Measurements from ENCODE around the gene TLDC2. TPM values are rescaled to one million over a fixed set of nuclear protein-coding genes. Genes with fewer than 3 reads are reported as not detected.
A peak's percentile ranks its signal among the peaks of the same experiment; 100 is the strongest.
"Not testable (repeated sequence)": the region's sequence is repeated elsewhere in the genome, so short reads cannot be mapped to it uniquely, and the experiment has no call there.

The TLDC2 gene
- polyA plus RNA-seq (ENCODE audit: insufficient read length in 12 of 12), result 1 to 10 TPM in 2 of 12 donors, under 1 TPM in 7, not detected in 3; 0.19 to 2.1 (median 0.50) TPM
- long read RNA-seq, donor 1, partial matches to known transcripts, result 6 of 15 reads
- long read RNA-seq, donor 1, other reads (novel, unspliced or antisense), result 6 of 15 reads
- long read RNA-seq, donor 2, partial matches to known transcripts, result 6 of 6 reads
- long read RNA-seq, donor 2, other reads (novel, unspliced or antisense), result 0 of 6 reads
- long read RNA-seq, donor 3, result 0 reads
- long read RNA-seq, donor 4, result 0 reads
- long read RNA-seq, donor 5, partial matches to known transcripts, result 16 of 16 reads
- long read RNA-seq, donor 5, other reads (novel, unspliced or antisense), result 0 of 16 reads
- long read RNA-seq, donor 6, result 0 reads
- long read RNA-seq, donor 7, result 0 reads
- long read RNA-seq, donor 8, partial matches to known transcripts, result 10 of 10 reads
- long read RNA-seq, donor 8, other reads (novel, unspliced or antisense), result 0 of 10 reads
- long read RNA-seq, donor 9, partial matches to known transcripts, result 0 of 7 reads
- long read RNA-seq, donor 9, other reads (novel, unspliced or antisense), result 7 of 7 reads
- long read RNA-seq, donor 10, result 0 reads
- long read RNA-seq, donor 11, result 0 reads

DNA sequence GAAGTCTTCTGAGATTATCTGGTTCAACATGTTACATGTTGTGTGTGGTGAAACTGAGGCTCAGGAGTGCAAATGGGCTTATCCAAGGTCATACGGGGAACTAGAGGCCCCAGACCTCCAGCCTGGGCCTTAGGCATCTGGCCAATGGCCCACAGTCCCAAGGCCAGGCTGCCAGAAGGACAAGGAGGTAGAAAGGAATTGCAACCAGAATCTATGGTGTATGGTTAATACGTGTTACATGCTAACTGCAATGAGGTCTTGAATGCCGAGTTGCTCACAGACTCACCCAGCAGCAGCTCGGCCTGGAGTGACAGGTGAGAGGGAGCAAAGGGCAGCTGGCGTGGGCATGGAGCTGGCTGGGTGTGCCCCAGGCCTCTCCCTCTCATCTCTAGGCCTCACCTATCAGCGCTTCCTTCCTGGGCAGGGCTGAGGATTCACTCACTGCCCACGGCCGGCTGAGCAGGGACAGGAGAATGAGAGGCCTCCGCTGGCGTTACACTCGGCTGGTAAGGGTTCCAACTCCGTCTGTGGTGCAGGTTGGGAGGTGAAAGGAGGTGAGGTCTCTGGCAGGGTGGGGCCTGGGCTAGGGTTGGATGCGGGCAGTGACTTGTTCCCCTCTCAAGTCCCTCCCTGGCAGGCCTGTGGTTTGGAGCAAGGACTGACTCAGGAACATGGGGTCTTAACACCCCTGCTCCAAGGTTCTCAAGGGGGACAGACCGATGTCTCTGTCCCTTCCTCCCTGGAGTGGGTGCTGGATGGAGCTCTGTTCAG lies at the start of gene TLDC2:
TLDC2 (plus strand) TSS at position 437 of the 771 bp plus-strand sequence; CDS start at position 474, 37 bp downstream.
- no peak for DNase-seq

DNA sequence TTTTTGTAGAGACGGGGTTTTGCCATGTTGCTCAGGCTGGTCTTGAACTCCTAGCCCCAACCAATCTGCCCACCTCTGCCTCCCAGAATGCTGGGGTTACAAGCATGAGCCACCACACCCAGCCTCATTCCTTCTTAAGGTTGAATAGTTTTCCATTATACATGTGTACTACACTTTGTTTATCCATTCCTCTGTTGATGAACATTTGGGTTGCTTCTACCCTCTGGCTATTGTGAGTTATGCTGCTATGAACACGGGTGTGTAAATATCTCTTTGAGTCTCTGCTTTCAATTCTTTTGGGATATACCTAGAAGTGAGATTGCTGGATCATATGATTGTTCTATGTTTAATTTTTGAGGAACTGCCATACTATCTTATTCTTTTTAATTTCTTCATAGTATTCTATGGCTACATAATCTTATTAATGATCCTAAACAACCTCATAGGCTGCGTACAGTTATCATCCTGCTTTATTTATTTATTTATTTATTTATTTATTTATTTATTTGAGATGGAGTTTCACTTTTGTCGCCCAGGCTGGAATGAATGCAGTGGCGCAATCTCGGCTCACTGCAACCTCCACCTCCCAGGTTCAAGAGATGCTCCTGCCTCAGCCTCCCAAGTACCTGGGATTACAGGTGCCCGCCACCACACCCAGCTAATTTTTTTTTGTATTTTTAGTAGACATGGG lies 49.2 kb upstream of the TLDC2 start:
- DNase-seq, result no peak

DNA sequence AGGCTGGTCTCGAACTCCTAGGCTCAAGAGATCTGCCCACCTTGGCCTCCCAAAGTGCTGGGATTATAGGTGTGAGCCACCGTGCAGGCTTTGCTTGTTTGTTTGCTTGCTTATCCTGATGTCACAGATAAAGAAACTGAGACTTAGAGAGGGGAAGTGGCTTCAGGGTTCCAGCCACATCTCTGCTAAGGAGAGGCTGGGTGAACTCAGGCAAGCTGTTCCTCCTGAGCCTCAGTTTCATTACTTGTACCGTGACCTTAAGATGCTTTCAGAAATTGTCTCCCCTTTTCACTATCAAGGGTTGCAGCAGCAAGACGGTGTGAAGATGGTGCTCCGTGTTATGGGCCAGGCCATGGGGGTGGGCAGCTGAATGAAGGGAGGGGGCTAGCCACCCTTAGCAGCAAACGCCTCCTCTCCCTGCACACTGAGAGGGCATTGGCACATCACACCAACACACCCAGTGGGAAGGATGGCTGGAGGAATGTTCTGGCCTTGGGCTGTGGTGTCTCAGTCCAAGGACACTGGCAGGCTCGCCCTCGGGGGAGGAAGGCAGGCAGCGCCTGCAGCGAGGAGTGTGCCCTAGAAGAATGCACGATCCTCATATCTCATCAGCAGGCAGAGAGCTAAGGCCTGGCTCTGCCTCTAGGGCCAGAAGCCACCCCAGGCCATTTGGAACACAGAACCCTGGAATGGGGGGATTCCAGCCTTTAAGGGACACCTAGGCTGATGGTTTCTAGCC lies 48.2 kb upstream of the TLDC2 start:
- DNase-seq, result no peak

DNA sequence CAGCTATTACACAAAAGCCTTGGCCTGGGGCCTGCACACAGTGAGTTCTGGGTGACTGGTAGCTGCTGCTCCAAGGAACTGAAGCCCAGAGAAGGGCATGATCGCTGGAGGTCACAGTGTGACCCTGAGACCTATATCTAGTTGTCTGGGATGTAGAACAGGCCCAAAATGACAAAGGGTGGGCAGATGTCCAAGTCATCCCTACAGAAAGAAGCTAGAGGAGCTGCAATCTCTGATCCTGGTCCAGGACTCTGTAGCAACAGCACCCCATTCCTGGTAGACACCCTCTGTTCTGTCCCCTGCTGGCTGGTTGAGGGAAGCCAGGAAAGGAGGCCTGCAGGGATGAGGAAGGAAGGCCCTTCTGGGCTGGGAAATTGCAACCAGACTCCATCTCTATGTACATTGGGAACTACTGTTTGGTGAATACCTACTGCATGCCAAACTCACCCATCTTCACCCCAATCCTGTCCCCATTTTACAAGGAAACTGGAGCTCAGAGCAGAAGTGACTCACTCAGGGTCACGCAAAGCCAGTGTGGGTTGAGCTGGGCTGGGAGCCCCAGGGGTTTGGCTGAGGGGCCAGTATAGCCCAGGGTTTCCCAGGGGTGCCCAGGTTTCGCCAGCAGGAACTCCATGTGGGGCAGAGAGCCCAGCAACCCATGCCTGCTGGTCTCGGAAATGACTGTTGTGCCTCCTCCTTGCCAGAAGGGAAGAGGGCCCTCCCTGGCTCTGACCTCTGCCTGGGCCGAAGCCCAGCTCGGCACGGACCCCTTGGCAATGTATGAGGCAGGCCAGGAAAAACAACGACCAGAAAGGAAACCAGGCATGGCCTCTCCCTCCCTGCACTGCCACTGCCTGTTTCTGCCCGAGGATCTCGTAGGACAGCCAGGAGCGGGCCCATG lies 44.9 kb upstream of the TLDC2 start:
- DNase-seq, result no peak

DNA sequence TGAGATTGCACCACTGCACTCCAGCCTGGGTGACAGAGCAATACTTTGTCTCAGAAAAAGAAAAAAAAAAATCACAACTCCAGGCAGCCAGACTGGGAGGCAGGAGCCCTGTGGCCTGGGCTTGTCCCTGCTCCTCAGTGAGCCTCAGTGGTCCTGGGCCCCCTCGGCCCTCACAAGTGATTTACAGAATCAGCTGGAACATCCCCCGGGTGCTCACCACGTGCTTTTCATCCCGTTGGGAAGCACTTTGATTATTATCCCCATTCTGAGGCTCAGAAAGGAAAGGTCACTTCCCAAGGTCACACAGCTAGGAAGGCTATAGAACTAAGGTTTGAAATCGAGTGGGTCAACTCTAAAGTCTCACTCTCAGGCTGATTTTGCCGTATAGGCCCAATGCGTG lies 43.1 kb upstream of the TLDC2 start:
- no peak for DNase-seq

DNA sequence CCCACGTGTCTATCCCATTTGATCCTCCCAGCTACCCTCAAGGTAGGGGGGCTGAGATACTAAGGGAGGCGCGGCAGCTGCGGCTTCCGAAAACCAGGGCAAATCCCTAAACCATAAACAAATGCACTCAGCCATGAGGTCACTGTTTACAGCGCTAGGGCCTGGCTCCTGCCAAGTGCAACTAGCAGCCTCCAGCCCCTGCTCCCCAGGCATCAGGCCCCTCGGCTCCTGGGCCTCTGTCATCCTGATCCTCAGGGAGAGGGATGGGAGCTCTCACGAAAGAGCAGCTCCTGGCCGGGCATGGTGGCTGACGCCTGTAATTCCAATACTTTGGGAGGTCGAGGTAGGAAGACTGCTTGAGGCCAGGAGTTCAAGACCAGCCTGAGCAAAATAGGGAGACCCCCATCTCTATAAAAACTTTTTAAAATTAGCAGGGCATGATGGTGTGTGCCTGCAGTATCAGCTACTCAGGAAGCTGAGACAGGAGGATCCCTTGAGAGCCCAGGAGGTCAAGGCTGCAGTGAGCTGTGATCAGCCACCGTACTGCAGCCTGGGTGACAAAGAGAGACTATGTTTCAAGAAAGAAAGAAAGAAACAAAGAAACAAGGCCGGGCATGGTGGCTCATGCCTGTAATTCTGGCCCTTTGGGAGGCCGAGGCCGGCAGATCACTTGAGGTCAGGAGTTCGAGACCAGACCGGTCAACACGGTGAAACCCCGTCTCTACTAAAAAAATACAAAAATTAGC lies 42.5 kb upstream of the TLDC2 start:
- no peak for DNase-seq

DNA sequence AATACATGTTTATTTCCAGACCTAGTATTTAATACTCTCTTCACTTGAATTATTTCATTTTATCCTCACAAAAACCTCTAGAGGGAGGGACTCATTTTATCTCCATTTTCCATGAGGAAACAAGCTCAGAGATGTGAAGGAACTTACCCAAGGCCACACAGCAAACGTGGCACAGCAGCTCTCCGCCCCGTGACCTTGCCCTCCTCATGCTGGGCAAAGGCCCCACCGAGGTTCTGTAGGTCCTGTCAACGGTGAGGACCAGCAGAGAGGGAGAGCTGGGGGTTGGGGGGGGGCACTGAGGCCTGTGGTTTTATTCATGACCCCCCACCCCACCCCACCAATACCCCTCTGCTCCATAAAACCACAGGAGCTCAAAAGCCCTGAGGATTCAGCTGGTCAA lies 40.9 kb upstream of the TLDC2 start:
- DNase-seq, result no peak

DNA sequence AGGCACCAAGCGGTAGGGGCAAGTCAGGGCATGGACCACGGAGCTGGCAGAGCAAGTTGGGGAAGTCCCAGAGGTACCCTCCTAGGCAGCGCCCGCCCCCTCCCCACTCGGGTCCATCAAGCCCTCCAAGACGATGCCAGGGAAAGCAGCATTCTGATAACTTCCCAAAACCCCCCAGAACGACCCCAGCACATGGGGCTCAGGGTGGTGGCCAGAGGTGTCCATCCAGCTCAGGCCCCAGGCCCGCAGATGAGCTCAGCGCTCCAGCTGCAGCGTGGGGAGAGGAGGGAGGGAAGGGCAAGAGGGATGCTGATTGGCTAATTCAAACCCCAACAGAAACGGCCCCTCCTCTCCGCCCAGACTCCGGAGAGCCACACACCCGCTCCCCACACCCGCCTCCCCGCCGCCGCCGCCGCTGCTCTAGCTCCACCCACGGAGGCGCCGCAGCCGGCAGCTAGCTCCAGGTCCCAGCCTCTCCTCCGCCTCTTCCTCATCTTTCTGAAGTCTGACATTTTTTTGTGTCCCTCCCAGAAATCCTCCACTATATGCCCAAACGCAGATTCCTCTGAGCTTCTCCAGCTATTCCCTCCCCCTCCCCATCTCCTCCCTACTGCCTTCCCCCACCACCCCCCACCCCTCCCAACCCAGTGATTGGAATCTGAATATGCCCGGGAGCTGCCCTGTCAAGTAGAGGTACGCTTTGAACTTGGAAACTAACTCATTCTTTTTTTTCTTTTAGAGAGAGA lies 40.3 kb upstream of the TLDC2 start:
- peak; percentile 97 for DNase-seq

DNA sequence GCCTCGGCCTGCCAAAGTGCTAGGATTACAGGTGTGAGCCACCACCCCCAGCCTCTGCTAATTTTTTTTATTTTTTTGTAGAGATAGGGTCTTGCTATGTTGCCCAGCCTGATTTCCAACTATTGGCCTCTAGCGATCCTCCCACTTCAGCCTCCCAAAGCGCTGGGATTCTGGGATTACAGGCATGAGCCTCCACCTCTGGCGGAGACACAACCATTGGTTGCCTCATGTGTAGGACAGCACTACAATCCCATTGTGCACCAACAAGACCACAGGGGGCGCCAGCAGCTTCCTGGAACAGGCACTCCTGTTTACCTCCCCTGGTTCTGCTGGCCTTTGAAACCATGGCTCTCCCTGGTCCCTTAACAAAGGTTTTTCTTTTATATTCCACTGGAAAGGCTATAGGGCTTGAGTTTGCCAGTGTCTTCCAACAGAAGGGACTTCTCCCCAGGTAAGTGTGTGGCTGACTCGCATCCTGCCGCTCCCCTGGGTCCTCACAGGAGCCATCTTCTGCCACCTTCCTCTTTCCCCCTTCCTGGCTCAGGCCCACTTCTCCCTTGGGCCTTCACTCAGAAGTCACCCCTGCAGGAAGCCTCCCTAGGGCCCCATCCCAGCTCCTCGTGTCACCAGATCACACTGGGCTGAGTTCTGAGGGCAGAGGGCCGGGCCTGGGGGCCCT lies 39.2 kb upstream of the TLDC2 start:
- no peak for DNase-seq

DNA sequence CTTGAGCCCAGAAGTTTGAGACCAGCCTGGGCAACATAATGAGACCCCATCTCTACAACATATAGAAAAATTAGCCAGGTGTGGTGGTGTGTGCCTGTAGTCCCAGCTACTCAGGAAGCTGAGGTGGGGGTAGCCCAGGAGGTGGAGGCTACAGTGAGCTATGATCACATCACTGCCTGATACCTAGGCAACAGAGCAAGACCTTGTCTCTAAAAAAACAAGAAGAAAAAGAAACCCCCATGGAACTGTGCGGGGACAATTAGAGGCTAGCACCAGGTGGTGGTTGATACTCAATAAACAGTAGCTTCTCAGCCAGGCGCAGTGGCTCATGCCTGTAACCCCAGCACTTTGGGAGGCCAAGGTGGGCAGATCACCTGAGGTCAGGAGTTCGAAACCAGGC lies 37.6 kb upstream of the TLDC2 start:
- not testable (repeated sequence) for DNase-seq

DNA sequence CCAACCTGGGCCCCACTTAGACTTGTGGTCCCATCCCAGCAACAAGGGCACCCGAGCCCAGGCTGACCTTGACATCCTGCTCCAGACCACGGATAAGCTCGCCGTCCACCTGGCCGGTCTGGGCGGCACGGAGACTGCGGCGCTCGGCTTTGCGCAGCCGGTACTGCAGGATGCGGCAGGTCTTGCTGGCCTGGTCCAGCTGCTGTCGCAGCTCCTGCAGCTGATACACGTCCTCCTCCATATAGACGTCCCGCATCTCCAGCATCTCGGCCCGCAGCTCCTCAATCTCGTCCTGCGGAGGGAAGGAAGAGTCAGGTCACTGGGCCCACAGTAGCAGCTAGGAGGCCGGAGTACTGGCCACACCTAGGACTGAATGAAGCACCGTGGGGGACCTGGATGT lies 36.8 kb upstream of the TLDC2 start:
- no peak for DNase-seq

DNA sequence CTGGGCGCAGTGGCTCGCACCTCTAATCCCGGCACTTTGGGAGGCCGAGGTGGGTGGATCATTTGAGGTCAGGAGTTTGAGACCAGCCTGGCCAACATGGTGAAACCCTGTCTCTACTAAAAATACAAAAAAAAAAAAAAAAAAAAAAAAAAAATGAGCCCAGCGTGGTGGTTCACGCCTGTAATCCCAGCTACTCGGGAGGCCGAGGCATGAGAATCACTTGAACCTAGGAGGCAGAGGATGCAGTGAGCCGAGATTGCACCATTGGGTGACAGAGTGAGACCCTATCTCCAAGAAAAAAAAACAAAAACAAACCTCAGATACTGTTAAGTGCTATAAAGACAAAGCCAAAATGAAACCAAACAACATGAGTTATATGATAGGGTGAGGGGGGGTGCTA lies 34.9 kb upstream of the TLDC2 start:
- not testable (repeated sequence) for DNase-seq

DNA sequence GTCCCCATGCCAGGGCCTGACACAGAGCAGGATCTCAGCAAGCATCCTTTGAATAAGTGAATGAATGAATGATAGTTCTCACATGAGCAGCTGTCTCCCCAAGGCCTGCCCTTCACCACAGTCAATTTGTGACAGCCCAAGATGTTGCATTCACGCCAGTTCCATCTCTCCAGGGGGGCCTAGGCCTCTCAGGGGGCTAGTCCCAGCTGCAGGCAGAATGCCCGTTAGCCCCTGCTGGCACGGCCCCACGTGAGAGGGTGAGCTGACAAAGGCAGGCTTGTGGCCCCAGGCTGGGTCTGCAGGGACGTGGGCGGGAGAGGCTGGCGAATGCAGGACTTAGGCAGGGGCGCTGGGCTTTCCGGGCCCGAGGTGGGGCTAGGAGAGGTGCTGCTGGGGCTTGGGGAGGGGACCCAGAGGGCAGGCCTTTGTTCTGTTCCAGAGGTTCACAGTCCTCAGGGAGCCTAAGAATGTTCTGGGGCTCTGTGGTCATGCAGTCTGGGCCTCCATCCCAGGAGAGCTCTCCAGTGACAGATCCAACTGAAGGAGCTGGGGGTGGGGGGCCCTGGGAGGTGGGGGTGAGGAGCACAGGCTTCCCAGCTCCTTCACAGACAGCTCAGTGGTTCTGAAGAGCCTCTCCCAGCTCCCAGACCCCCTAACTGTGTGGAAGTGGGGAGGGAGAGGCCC lies 30.5 kb upstream of the TLDC2 start:
- DNase-seq, result no peak

DNA sequence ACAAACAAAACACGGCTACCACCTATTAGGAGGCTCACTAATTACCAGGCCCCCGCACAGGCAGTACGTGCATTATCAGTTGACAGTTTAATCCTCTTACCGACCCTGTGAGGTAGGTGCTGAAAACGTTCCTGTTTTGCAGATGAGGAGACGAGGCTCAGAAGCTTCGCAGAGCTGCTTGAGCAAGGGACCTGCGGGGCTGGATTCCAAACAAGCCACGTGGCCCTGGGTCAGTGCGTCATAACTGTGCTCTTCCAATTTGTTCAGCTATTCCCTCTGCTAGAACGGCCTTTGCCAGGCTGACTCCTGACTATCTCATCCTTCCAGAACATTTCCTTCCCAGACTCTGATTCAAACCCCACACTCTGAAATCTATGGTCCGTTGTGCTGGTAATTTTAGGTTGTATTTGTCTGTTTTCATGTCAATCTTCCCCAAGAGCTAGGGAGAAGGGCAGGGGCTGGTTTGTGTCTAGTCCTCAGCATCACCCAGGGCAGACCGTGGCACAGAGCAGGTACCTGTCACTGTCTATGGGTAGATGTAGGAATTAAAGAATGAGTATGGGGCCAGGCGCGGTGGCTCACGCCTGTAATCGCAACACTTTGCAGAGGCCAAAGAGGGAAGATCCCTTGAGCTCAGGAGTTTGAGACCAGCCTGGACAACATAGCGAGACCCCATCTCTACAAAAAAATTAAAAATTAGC lies 28.8 kb upstream of the TLDC2 start:
- peak; percentile 75 for DNase-seq

DNA sequence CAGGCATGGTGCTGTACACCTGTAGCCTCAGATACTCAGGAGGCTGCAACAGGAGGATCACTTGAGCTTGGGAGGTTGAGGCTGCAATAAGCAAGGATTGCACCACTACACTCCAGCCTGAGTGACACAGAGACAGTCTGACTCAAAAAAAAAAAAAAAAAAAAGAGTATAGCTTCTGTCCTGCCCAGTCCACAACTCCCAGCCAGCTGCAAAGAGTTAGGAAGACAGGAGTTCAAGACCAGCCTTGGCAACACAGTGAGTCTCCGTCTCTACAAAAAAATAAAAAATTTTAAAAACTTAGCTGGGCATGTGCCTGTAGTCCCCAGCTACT lies 28.3 kb upstream of the TLDC2 start:
- no peak for DNase-seq

DNA sequence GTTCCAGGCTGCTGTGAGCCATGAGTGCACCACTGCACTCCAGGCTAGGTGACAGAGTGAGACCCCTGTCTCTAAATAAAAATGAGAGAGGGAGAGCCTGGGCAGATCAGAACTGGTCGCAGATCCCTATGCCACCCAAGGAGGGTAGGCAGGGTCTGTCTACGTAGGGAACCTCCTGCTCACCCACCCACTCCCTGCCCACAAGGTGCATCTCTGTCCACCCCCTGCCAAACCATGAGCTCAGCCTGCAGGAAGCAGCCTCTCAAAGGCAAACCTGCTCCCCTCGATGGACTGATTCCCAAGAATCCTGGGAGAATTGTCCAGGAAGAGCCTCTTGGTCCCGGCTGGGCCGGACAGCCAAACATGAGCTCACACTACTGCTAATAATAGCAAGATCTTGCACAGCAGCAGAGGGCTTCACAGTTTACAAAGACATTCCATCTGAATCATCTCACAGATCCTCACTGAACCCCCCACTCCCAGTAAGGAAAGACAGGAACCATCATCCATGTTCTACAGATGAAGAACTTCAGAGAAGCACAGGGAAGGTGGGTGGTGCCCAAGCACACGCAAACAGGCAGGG lies 27.8 kb upstream of the TLDC2 start:
- peak; percentile 77 for DNase-seq

DNA sequence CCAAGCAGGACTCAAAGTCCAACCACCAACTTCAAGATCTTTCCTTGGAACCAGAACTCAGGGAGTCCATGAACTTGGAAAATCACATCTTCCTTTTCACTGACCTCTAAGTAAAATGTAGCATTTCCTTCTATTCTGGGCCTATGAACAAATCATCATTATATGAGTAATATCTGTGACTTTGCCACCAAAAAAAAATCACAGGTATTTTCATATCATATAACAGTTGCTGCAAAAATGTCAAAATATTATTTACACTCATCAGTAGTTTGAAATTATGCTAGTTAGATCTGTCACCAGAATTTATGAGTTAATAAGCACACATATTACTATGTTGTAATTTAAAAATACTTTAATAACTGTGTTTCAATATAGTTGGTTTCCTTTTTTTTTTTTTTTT lies 27.3 kb upstream of the TLDC2 start:
- DNase-seq, result no peak
